ENCODE results near the gene R3HDM4. TPM values are rescaled to one million over a fixed set of nuclear protein-coding genes. Genes with fewer than 3 reads are reported as not detected.
"Not testable (repeated sequence)": the region's sequence is repeated elsewhere in the genome, so short reads cannot be mapped to it uniquely, and the experiment has no call there.

The R3HDM4 gene
- total RNA-seq, 1 donor from 2014 or later: 35.8 TPM

GRCh38 chr19:850979-851335 lies 62.1 kb downstream of the R3HDM4 start:
- TF ChIP-seq CTCF (IDR thresholded peaks at IDR 0.05; ENCODE audit: insufficient read depth, low read length, severe bottlenecking): no peak
- Histone ChIP-seq H3K36me3 (ENCODE audit: control insufficient read depth, insufficient read depth, low read length) (no peaks in the 10 kb centered on the region), H3K27me3 (ENCODE audit: control insufficient read depth, insufficient read depth, low read length) (peaks cover 1% of the 10 kb centered on the region), H3K4me3 (ENCODE audit: low read depth, low read length) (no peak overlapping the region)
- DNase-seq (ENCODE audit: low read depth) (no peak), FAIRE-seq (no peak)

- peaks cover 1% of the 10 kb centered on the region for H3K27me3 ChIP-seq (ENCODE audit: control insufficient read depth, insufficient read depth, low read length)
- TF ChIP-seq CTCF (IDR thresholded peaks at IDR 0.05; ENCODE audit: insufficient read depth, low read length, severe bottlenecking): no peak
- DNase-seq (ENCODE audit: low read depth) (no peak), FAIRE-seq (no peak)
- no peaks in the 10 kb centered on the region for H3K36me3 ChIP-seq (ENCODE audit: control insufficient read depth, insufficient read depth, low read length)
- H3K4me3 ChIP-seq (ENCODE audit: low read depth, low read length): no peak overlapping the region
Observed at GRCh38 chr19:850221-850978, 62.6 kb downstream of the R3HDM4 start.

- not testable (repeated sequence) for DNase-seq (ENCODE audit: low read depth); H3K27me3 ChIP-seq (ENCODE audit: control insufficient read depth, insufficient read depth, low read length); FAIRE-seq; H3K4me3 ChIP-seq (ENCODE audit: low read depth, low read length); H3K36me3 ChIP-seq (ENCODE audit: control insufficient read depth, insufficient read depth, low read length)
Observed at GRCh38 chr19:849195-849594, 63.8 kb downstream of the R3HDM4 start.

- no peak for FAIRE-seq
- DNase-seq (ENCODE audit: low read depth): no peak
- Histone ChIP-seq H3K36me3 (ENCODE audit: control insufficient read depth, insufficient read depth, low read length) (no peaks in the 10 kb centered on the region), H3K27me3 (ENCODE audit: control insufficient read depth, insufficient read depth, low read length) (peaks cover 1% of the 10 kb centered on the region), H3K4me3 (ENCODE audit: low read depth, low read length) (no peak overlapping the region)
- no peak for TF ChIP-seq CTCF (IDR thresholded peaks at IDR 0.05; ENCODE audit: insufficient read depth, low read length, severe bottlenecking)
Observed at GRCh38 chr19:848386-848921, 64.6 kb downstream of the R3HDM4 start.

Other genes starting within 250 kb of the R3HDM4 start
- gene FSTL3, start 236.8 kb downstream of the R3HDM4 start, total RNA-seq: 80.6 and 143 TPM in 2 replicates
- gene PRSS57, start 217.8 kb downstream of the R3HDM4 start, total RNA-seq: not detected in 2 replicates
- gene PALM, start 204.3 kb downstream of the R3HDM4 start, total RNA-seq: under 0.01 and 0.26 TPM in 2 replicates
- 105 and 138 TPM in 2 replicates for gene MISP, start 162.1 kb downstream of the R3HDM4 start, total RNA-seq
- 99.0 TPM in 2 replicates for gene PTBP1, start 115.8 kb downstream of the R3HDM4 start, total RNA-seq
- not detected in 2 replicates for gene PLPPR3, start 91.3 kb downstream of the R3HDM4 start, total RNA-seq
- gene AZU1, start 85.4 kb downstream of the R3HDM4 start, total RNA-seq: not detected in 2 replicates
- not detected in 2 replicates for gene PRTN3, start 72.2 kb downstream of the R3HDM4 start, total RNA-seq
- not detected in 2 replicates for gene ELANE, start 60.9 kb downstream of the R3HDM4 start, total RNA-seq
- 1.2 and 4.2 TPM in 2 replicates for gene CFD, start 53.6 kb downstream of the R3HDM4 start, total RNA-seq
- gene MED16, start 20.0 kb downstream of the R3HDM4 start, total RNA-seq: 9.2 and 12.1 TPM in 2 replicates
- not detected in 2 replicates for gene RNU6-9, start 19.7 kb downstream of the R3HDM4 start, total RNA-seq
- gene KISS1R, start 4.1 kb upstream of the R3HDM4 start, total RNA-seq: 0.13 TPM in 1 of 2 replicates, not detected in the other
- 15.8 and 16.0 TPM in 2 replicates for gene ARID3A, start 12.8 kb upstream of the R3HDM4 start, total RNA-seq
- 36.3 and 68.2 TPM in 2 replicates for gene WDR18, start 71.1 kb upstream of the R3HDM4 start, total RNA-seq
- 0.26 and 0.38 TPM in 2 replicates for gene GRIN3B, start 87.2 kb upstream of the R3HDM4 start, total RNA-seq
- 54.8 and 65.9 TPM in 2 replicates for gene TMEM259, start 107.9 kb upstream of the R3HDM4 start, total RNA-seq
- gene RNU6-2, start 108.3 kb upstream of the R3HDM4 start, total RNA-seq: not detected in 2 replicates
- gene CNN2, start 113.4 kb upstream of the R3HDM4 start, total RNA-seq: 96.9 and 189 TPM in 2 replicates
- gene ABCA7, start 126.9 kb upstream of the R3HDM4 start, total RNA-seq: 6.8 and 13.8 TPM in 2 replicates
- 9.0 and 11.8 TPM in 2 replicates for gene ARHGAP45, start 153.9 kb upstream of the R3HDM4 start, total RNA-seq
- 57.4 and 87.1 TPM in 2 replicates for gene POLR2E, start 182.2 kb upstream of the R3HDM4 start, total RNA-seq
- 274 and 291 TPM in 2 replicates for gene GPX4, start 190.8 kb upstream of the R3HDM4 start, total RNA-seq